ENCODE results near the gene PZP. TPM values are rescaled to one million over a fixed set of nuclear protein-coding genes. Genes with fewer than 3 reads are reported as not detected.

The PZP gene
- total and polyA plus RNA-seq, 2 of the 13 experiments (the other 11 are each of a cell fraction or from before 2014, with no cell fraction given), result 0.07 to 0.89 TPM

- TF ChIP-seq, protein P1, sequence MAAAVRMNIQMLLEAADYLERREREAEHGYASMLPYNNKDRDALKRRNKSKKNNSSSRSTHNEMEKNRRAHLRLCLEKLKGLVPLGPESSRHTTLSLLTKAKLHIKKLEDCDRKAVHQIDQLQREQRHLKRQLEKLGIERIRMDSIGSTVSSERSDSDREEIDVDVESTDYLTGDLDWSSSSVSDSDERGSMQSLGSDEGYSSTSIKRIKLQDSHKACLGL (CRISPR knock-in tag; IDR thresholded peaks at IDR 0.05), result no peak
- TF ChIP-seq ZNF232 (CRISPR knock-in tag; IDR thresholded peaks at IDR 0.05; ENCODE audit: borderline replicate concordance) (no peak), SALL2 (CRISPR knock-in tag; IDR thresholded peaks at IDR 0.05) (no peak), SNAPC4 (CRISPR knock-in tag; IDR thresholded peaks at IDR 0.05) (peak; percentile 35; the same call in 1 of the 2 replicates), KAT8 (CRISPR knock-in tag; IDR thresholded peaks at IDR 0.05) (peak; percentile 62), ZNF598 (CRISPR knock-in tag; IDR thresholded peaks at IDR 0.05; ENCODE audit: borderline replicate concordance) (no peak), NFKBIZ (CRISPR knock-in tag; IDR thresholded peaks at IDR 0.05) (0 out of 2 replicates have a peak, but pooled peaks have one; percentile 87), ZNF317 (CRISPR knock-in tag; IDR thresholded peaks at IDR 0.05) (no peak), ZNF577 (CRISPR knock-in tag; IDR thresholded peaks at IDR 0.05; ENCODE audit: borderline replicate concordance, low read depth) (no peak), RORA (CRISPR knock-in tag; IDR thresholded peaks at IDR 0.05) (no peak), NCOR1 (IDR thresholded peaks at IDR 0.05; ENCODE audit: borderline replicate concordance, low read length) (peak; percentile 98), HOXA9 (CRISPR knock-in tag; IDR thresholded peaks at IDR 0.05; ENCODE audit: borderline replicate concordance) (no peak), CREM (IDR thresholded peaks at IDR 0.05) (peak; percentile 97), CREM (CRISPR knock-in tag; IDR thresholded peaks at IDR 0.05) (no peak), RFXAP (CRISPR knock-in tag; IDR thresholded peaks at IDR 0.05; ENCODE audit: borderline replicate concordance) (no peak), ZBTB42 (CRISPR knock-in tag; IDR thresholded peaks at IDR 0.05) (no peak), NCOA5 (CRISPR knock-in tag; IDR thresholded peaks at IDR 0.05) (no peak), ZNF468 (CRISPR knock-in tag; IDR thresholded peaks at IDR 0.05) (no peak), MEIS1 (CRISPR knock-in tag; IDR thresholded peaks at IDR 0.05; ENCODE audit: borderline replicate concordance) (no peak), KDM3A (CRISPR knock-in tag; IDR thresholded peaks at IDR 0.05; ENCODE audit: low read depth) (peak; percentile 35; the same call in 1 of the 2 replicates), ZNF580 (CRISPR knock-in tag; IDR thresholded peaks at IDR 0.05; ENCODE audit: borderline replicate concordance, low read depth) (0 out of 2 replicates have a peak, but pooled peaks have one; percentile 37), SOX6 (IDR thresholded peaks at IDR 0.05) (no peak), SOX6 (CRISPR knock-in tag; IDR thresholded peaks at IDR 0.05) (peak; percentile 98), TCF7L2 (IDR thresholded peaks at IDR 0.05; ENCODE audit: low read depth, low read length) (peak; percentile 90), RFX5 (IDR thresholded peaks at IDR 0.05; ENCODE audit: low read depth, low read length) (no peak), HNRNPLL (IDR thresholded peaks at IDR 0.05; ENCODE audit: low read depth, low read length, poor library complexity, severe bottlenecking) (no peak)
These were observed 86.0 kb downstream of the PZP start (continued) for GRCh38 chr12:9122091-9122609.
